ENCODE data around the gene NKTR.

DNA sequence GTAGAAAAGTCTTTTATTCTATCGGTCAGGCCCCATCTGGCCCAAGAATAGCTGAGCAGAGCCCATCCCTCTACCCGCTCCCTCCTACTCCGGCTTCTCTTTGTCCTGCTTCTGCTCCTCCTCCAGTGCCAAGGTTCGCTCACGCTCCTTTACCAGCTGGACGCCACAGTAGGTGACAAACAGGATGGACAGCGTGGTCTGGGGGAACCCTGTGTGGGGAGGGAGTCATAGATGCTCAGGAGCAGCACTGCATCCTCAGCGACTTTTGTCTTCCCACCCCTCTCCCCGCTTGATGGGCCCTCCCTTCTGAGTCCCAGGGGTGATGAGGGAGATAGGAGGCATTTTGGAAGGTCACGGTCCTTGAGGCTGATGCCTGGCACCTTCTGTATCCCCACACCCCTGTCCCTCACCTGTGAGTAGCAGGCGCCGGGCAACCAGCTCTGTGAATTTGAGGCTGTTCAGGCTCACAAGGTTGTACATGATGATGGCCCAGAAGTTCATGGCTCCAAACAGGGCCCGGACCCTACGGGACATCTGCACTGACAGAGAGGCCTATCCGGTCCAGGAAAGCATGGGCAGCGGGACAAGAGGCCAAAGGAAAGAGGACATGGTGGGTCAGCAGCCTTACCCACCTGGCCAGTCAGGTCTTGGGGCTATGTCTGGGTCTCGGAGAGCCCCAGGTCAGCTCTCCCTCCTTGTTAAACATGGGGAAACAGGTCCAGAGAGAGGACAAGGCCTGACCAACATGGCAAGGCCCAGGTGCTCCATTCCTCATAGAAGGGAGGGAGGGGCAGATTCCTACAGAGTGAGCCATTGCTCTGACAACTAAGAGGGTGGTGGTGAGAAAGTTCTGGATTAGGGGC lies 92.4 kb downstream of the NKTR start:
- TF ChIP-seq POLR2AphosphoS5 (IDR thresholded peaks at IDR 0.05; ENCODE audit: low read depth, low read length) (no peak), POLR2A (IDR thresholded peaks at IDR 0.05; ENCODE audit: low read depth, low read length) (no peak)
